HEK293 (cell line): ENCODE measurements around the gene ALG11.
"Not testable (repeated sequence)": the region's sequence is repeated elsewhere in the genome, so short reads cannot be mapped to it uniquely, and the experiment has no call there.

Experiments
- CTCF ChIA-PET: fragments of 350-600 bp; formaldehyde crosslinking; extraction: SDS; loops from one replicate; lab custom pipeline; 2021; ENCODE audit warnings: antibody characterized with exemption; lab: Yijun Ruan, JAX
- POLR2A ChIA-PET: fragments of 300-600 bp; formaldehyde crosslinking; extraction: SDS; loops from one replicate; lab custom pipeline; 2020; ENCODE audit warnings: antibody characterized with exemption, inconsistent platforms; lab: Yijun Ruan, JAX
- H3K27ac ChIP-seq: fragments of 200-500 bp; sonication (Bioruptor generic); 2 replicates; pipeline ENCODE4 v1.5.1; 2014; ENCODE audit warnings: low read depth, low read length, control low read depth, inconsistent platforms; ENCODE audit errors: extremely low read depth
- H3K36me3 ChIP-seq, 2 experiments: fragments of 200-500 bp in 1 of 2; sonication (Bioruptor generic) in 1 of 2; 1 replicate in 1 of 2; 2 replicates in 1 of 2; pipeline ENCODE4 v1.5.1; 2014 to 2017; ENCODE audit warnings: inconsistent platforms in 2 of 2, low read length in 2 of 2; ENCODE audit not compliant: control insufficient read depth in 2 of 2, insufficient read depth in 1 of 2
- H3K4me1 ChIP-seq: fragments of 200-500 bp; sonication (Bioruptor generic); 2 replicates; pipeline ENCODE4 v1.5.1; 2014; ENCODE audit warnings: mild to moderate bottlenecking, low read length, inconsistent platforms; ENCODE audit not compliant: control insufficient read depth, insufficient read depth
- H3K4me3 ChIP-seq: 2 replicates; pipeline ENCODE4 v1.5.1; 2011; ENCODE audit warnings: low read depth, mild to moderate bottlenecking, control low read depth, low read length, moderate library complexity
- H3K9me3 ChIP-seq: fragments of 200-500 bp; sonication (Bioruptor generic); 2 replicates; pipeline ENCODE4 v1.5.1; 2014; ENCODE audit warnings: low read depth, low read length, inconsistent platforms; ENCODE audit not compliant: control insufficient read depth, insufficient read depth
- GLIS2 ChIP-seq: fragments of 450-650 bp; formaldehyde crosslinking; IDR thresholded peaks from 2 replicates; pipeline ENCODE4 v1.5.1; 2016; ENCODE audit warnings: missing biosample characterization, missing genetic modification characterization
- KLF10 ChIP-seq: fragments of 450-650 bp; IDR thresholded peaks from 2 replicates; pipeline ENCODE4 v1.5.1; 2018; ENCODE audit warnings: missing biosample characterization, mild to moderate bottlenecking, missing genetic modification characterization
- KLF16 ChIP-seq: fragments of 450-650 bp; formaldehyde crosslinking; IDR thresholded peaks from 2 replicates; pipeline ENCODE4 v1.5.1; 2017; ENCODE audit warnings: missing biosample characterization, missing genetic modification characterization
- OSR2 ChIP-seq: fragments of 450-650 bp; formaldehyde crosslinking; IDR thresholded peaks from 2 replicates; pipeline ENCODE4 v1.5.1; 2016; ENCODE audit warnings: missing biosample characterization, missing genetic modification characterization
- SALL2 ChIP-seq: fragments of 450-650 bp; formaldehyde crosslinking; IDR thresholded peaks from 2 replicates; pipeline ENCODE4 v1.5.0; 2017; ENCODE audit warnings: missing biosample characterization, mild to moderate bottlenecking, missing genetic modification characterization, borderline replicate concordance
- TSHZ1 ChIP-seq: fragments of 450-650 bp; formaldehyde crosslinking; IDR thresholded peaks from 2 replicates; pipeline ENCODE4 v1.5.1; 2016; ENCODE audit warnings: missing biosample characterization, missing genetic modification characterization, borderline replicate concordance
- ZBTB44 ChIP-seq: fragments of 450-650 bp; IDR thresholded peaks from 2 replicates; pipeline ENCODE4 v1.5.1; 2018; ENCODE audit warnings: missing biosample characterization, mild to moderate bottlenecking, missing genetic modification characterization
- ZNF501 ChIP-seq: fragments of 450-650 bp; formaldehyde crosslinking; IDR thresholded peaks from 2 replicates; pipeline ENCODE4 v1.5.1; 2016; ENCODE audit warnings: missing biosample characterization, missing genetic modification characterization
- ZNF529 ChIP-seq: fragments of 450-650 bp; formaldehyde crosslinking; IDR thresholded peaks from 2 replicates; pipeline ENCODE4 v1.5.1; 2017; ENCODE audit warnings: missing genetic modification characterization, missing biosample characterization; ENCODE audit not compliant: insufficient replicate concordance
- ZNF530 ChIP-seq: fragments of 450-650 bp; formaldehyde crosslinking; IDR thresholded peaks from 2 replicates; pipeline ENCODE4 v1.5.1; 2016; ENCODE audit warnings: low read depth, missing biosample characterization, missing genetic modification characterization
- ZNF548 ChIP-seq: fragments of 450-650 bp; formaldehyde crosslinking; IDR thresholded peaks from 2 replicates; pipeline ENCODE4 v1.5.1; 2016; ENCODE audit warnings: missing biosample characterization, missing genetic modification characterization
- ZNF560 ChIP-seq: fragments of 450-650 bp; formaldehyde crosslinking; IDR thresholded peaks from 2 replicates; pipeline ENCODE4 v1.5.1; 2017; ENCODE audit warnings: missing biosample characterization, missing genetic modification characterization, borderline replicate concordance
- ZNF639 ChIP-seq: fragments of 450-650 bp; formaldehyde crosslinking; IDR thresholded peaks from 2 replicates; pipeline ENCODE4 v1.5.1; 2016; ENCODE audit warnings: missing biosample characterization, missing genetic modification characterization
- ZNF785 ChIP-seq: fragments of 450-650 bp; formaldehyde crosslinking; IDR thresholded peaks from 2 replicates; pipeline ENCODE4 v1.5.1; 2016; ENCODE audit warnings: missing biosample characterization, missing genetic modification characterization
- ZSCAN4 ChIP-seq: fragments of 450-650 bp; formaldehyde crosslinking; IDR thresholded peaks from 2 replicates; pipeline ENCODE4 v1.5.1; 2017; ENCODE audit warnings: missing biosample characterization, missing genetic modification characterization

The ALG11 gene

GRCh38 chr13:51981355-51981754 is 30.8 kb upstream of the ALG11 start:
- CTCF ChIA-PET: no interaction called here
- no peak overlapping the region for H3K27ac ChIP-seq
- no peak overlapping the region for H3K4me3 ChIP-seq
- TF ChIP-seq ZNF560 (no peak), KLF16 (tag by site-specific recombination) (no peak), SALL2 (tag by site-specific recombination) (no peak), OSR2 (tag by site-specific recombination) (no peak), ZNF785 (no peak), ZNF548 (tag by site-specific recombination) (no peak), GLIS2 (no peak), ZNF530 (tag by site-specific recombination) (no peak), KLF10 (tag by site-specific recombination) (no peak), ZNF501 (no peak), ZNF639 (tag by site-specific recombination) (no peak), TSHZ1 (tag by site-specific recombination) (no peak), ZBTB44 (tag by site-specific recombination) (no peak), ZSCAN4 (tag by site-specific recombination) (no peak)
- no peaks in the 10 kb centered on the region for H3K36me3 ChIP-seq
- no peaks in the 10 kb centered on the region for H3K9me3 ChIP-seq
- H3K4me1 ChIP-seq: 0 out of 2 replicates have a peak, but pooled peaks cover 7% of the 10 kb centered on the region
- POLR2A ChIA-PET: no interaction called here

- H3K27ac ChIP-seq, H3K4me3 ChIP-seq, H3K36me3 ChIP-seq, POLR2A ChIA-PET, H3K9me3 ChIP-seq, H3K4me1 ChIP-seq: not testable (repeated sequence)
- CTCF ChIA-PET: interaction anchor here (0.6 kb wide), 1 partner anchor 52 kb away, joined by 3 read pairs; no protein-coding TSS in a partner anchor
Measured at GRCh38 chr13:51983292-51983691, 28.9 kb upstream of the ALG11 start.

GRCh38 chr13:51984904-51985303 is 27.3 kb upstream of the ALG11 start:
- POLR2A ChIA-PET, H3K4me3 ChIP-seq, H3K9me3 ChIP-seq, H3K4me1 ChIP-seq, H3K27ac ChIP-seq, H3K36me3 ChIP-seq, CTCF ChIA-PET: not testable (repeated sequence)
- TF ChIP-seq ZNF529 (tag by site-specific recombination): peak; percentile 68
